Activated T-cell treated with anti-CD3 and anti-CD28 coated beads, Interleukin-2, amount 50 U/mL, for 24 hours (primary cell): ENCODE data around the gene C1QTNF9B.
"Not testable (repeated sequence)": the region's sequence is repeated elsewhere in the genome, so short reads cannot be mapped to it uniquely, and the experiment has no call there.

Experiments used
- DNase-seq: peaks from one replicate; pipeline ENCODE4 v3.0.0-alpha.2; 2020
- H3K27ac Mint-ChIP-seq: 2 replicates; pipeline ENCODE4 v1.8.0; 2020; ENCODE audit warnings: mild to moderate bottlenecking, mixed read lengths
- H3K27me3 Mint-ChIP-seq: 2 replicates; pipeline ENCODE4 v1.8.0; 2020; ENCODE audit warnings: mixed read lengths
- H3K36me3 Mint-ChIP-seq: 2 replicates; pipeline ENCODE4 v1.8.0; 2020; ENCODE audit warnings: low read depth, mixed read lengths
- H3K4me1 Mint-ChIP-seq: 2 replicates; pipeline ENCODE4 v1.8.0; 2020; ENCODE audit warnings: low read depth, mixed read lengths
- H3K4me3 Mint-ChIP-seq: 2 replicates; pipeline ENCODE4 v1.8.0; 2020; ENCODE audit warnings: mild to moderate bottlenecking, moderate library complexity, mixed read lengths
- H3K9me3 Mint-ChIP-seq: 2 replicates; pipeline ENCODE4 v1.8.0; 2020; ENCODE audit warnings: mixed read lengths

The C1QTNF9B gene

GRCh38 chr13:23897452-23897919 is at the start of gene C1QTNF9B:
Gene C1QTNF9B (minus strand): TSS chr13:23897502.
- H3K4me3 Mint-ChIP-seq, H3K27ac Mint-ChIP-seq, H3K4me1 Mint-ChIP-seq, DNase-seq, H3K9me3 Mint-ChIP-seq, H3K36me3 Mint-ChIP-seq: not testable (repeated sequence)
- peaks cover 23% of the 10 kb centered on the region for H3K27me3 Mint-ChIP-seq

DNA sequence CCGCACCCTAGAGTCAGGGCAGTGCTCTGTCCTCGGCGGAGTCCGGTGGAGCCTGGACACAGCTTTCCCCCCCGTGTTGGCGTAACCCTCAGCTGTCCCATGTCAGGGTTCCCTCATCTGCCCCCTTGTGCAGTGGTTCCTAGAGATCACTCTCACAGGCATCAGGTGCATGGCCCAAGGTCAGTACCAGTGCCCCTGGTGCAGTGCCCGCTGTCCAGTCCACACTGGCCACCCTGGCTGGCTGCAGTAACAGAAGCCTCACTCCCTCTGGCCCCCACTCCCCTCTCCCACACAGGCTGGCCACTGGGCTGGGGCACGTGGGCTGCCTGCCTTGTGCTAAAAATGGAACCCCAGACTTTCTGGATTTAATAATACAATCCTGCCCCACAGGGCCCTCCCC is 49.6 kb upstream of the C1QTNF9B start:
- Mint-ChIP-seq H3K27me3 (peaks cover 29% of the 10 kb centered on the region), H3K9me3 (no peaks in the 10 kb centered on the region), H3K4me1 (no peaks in the 10 kb centered on the region), H3K27ac (no peak overlapping the region), H3K4me3 (no peak overlapping the region), H3K36me3 (no peaks in the 10 kb centered on the region)
- DNase-seq = no peak

GRCh38 chr13:23946067-23946466 is 48.8 kb upstream of the C1QTNF9B start:
- Mint-ChIP-seq H3K27ac (no peak overlapping the region), H3K4me3 (no peak overlapping the region), H3K4me1 (no peaks in the 10 kb centered on the region)

GRCh38 chr13:23945612-23946011 is 48.3 kb upstream of the C1QTNF9B start:
- Mint-ChIP-seq H3K36me3 (no peaks in the 10 kb centered on the region), H3K4me3 (no peak overlapping the region), H3K4me1 (no peaks in the 10 kb centered on the region), H3K27ac (no peak overlapping the region), H3K9me3 (no peaks in the 10 kb centered on the region), H3K27me3 (peaks cover 31% of the 10 kb centered on the region)
- no peak for DNase-seq

More at GRCh38 chr13:23946067-23946466, 48.8 kb upstream of the C1QTNF9B start:
- peaks cover 29% of the 10 kb centered on the region for H3K27me3 Mint-ChIP-seq
- H3K36me3 Mint-ChIP-seq = no peaks in the 10 kb centered on the region
- no peak for DNase-seq
- H3K9me3 Mint-ChIP-seq = no peaks in the 10 kb centered on the region

- Mint-ChIP-seq H3K4me3 (no peak overlapping the region), H3K4me1 (no peaks in the 10 kb centered on the region), H3K9me3 (no peaks in the 10 kb centered on the region), H3K36me3 (no peaks in the 10 kb centered on the region), H3K27me3 (peaks cover 44% of the 10 kb centered on the region), H3K27ac (no peak overlapping the region)
- no peak for DNase-seq
Observed at GRCh38 chr13:23941211-23941610, 43.9 kb upstream of the C1QTNF9B start.

- peaks cover 47% of the 10 kb centered on the region for H3K27me3 Mint-ChIP-seq
- not testable (repeated sequence) for H3K4me3 Mint-ChIP-seq
Observed at GRCh38 chr13:23939666-23940065, 42.4 kb upstream of the C1QTNF9B start.

DNA sequence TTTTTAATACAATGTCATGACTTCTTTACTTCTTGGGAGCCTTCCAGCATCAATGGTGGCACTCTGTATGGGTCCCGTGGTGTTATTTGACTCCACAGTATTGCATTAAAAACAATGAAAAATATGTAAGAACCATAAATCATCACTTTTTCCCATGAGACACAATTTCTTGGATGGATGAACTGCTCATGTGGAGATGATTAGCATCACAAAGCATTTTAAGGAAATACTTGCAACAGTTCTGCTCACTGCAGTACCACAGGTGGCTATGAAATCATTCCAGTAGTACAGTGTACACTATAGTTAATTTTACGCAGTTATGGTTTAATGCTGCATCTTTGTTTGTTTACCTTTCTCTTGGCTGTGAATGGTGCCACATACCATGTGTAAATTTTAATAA is 37.2 kb upstream of the C1QTNF9B start:
- peaks cover 61% of the 10 kb centered on the region for H3K27me3 Mint-ChIP-seq
- H3K9me3 Mint-ChIP-seq = no peaks in the 10 kb centered on the region
- H3K4me1 Mint-ChIP-seq = no peaks in the 10 kb centered on the region

More at GRCh38 chr13:23939666-23940065, 42.4 kb upstream of the C1QTNF9B start:
- not testable (repeated sequence) for H3K9me3 Mint-ChIP-seq, H3K27ac Mint-ChIP-seq, DNase-seq, H3K4me1 Mint-ChIP-seq, H3K36me3 Mint-ChIP-seq

GRCh38 chr13:23928985-23929384 is 31.7 kb upstream of the C1QTNF9B start:
- Mint-ChIP-seq H3K4me1 (peaks cover 2% of the 10 kb centered on the region), H3K4me3 (no peak overlapping the region), H3K9me3 (no peaks in the 10 kb centered on the region), H3K27me3 (peaks cover 34% of the 10 kb centered on the region), H3K36me3 (no peaks in the 10 kb centered on the region), H3K27ac (no peak overlapping the region)
- DNase-seq = no peak

More for the DNA sequence above, 37.2 kb upstream of the C1QTNF9B start:
- no peak for DNase-seq
- no peaks in the 10 kb centered on the region for H3K36me3 Mint-ChIP-seq
- no peak overlapping the region for H3K4me3 Mint-ChIP-seq
- no peak overlapping the region for H3K27ac Mint-ChIP-seq

- Mint-ChIP-seq H3K27me3 (peaks cover 36% of the 10 kb centered on the region), H3K9me3 (no peaks in the 10 kb centered on the region), H3K4me3 (no peak overlapping the region), H3K36me3 (no peaks in the 10 kb centered on the region), H3K4me1 (no peaks in the 10 kb centered on the region), H3K27ac (no peak overlapping the region)
- no peak for DNase-seq
Observed at GRCh38 chr13:23923031-23923430, 25.7 kb upstream of the C1QTNF9B start.

DNA sequence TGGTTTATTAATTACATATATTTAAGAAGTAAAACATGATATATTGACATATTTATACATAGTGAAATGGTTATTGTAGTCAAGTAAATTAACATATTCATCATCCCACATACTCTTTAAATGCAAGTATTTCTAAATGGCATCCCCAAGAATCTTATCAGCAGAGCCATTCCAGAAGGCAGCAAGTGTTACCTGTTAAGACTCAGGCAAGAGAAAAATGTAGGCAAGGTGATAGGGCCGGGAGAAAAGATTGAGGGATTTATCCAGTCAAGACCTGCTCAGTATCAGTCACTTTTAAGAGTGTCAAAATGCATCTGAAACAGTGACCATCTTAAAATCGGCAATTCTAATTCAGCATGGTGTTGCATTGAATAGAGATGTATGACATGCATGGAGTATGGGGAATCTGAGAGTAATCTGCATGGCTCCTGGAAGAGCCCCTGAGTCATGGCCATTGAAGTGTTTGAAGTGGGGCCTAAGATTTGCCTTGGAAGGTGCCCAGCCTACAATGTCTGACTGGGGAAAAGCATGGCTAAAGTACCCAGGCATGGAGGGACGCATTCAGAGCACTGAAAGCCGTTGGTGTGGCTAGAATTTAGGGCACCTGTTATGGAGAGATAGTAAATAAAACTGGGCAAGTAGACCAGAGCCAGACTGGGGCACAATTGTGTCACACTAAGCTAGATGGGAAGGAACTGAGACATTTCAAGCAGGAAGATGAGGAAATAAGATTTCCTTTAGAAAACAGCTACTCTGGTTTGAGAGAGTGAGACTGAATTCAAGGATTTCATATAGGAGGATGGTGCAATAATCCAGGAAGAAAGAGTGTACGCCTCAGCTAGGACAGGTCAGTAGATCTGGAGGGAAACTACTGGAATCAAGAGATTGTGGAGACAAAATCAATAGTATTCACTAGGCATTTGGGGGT is 25.0 kb upstream of the C1QTNF9B start:
- Mint-ChIP-seq H3K4me1 (no peaks in the 10 kb centered on the region), H3K36me3 (no peaks in the 10 kb centered on the region), H3K27me3 (peaks cover 44% of the 10 kb centered on the region), H3K27ac (no peak overlapping the region), H3K4me3 (no peak overlapping the region), H3K9me3 (no peaks in the 10 kb centered on the region)
- DNase-seq = no peak

- Mint-ChIP-seq H3K9me3 (no peaks in the 10 kb centered on the region), H3K4me1 (no peaks in the 10 kb centered on the region), H3K27me3 (peaks cover 46% of the 10 kb centered on the region), H3K36me3 (no peaks in the 10 kb centered on the region), H3K4me3 (no peak overlapping the region), H3K27ac (no peak overlapping the region)
- no peak for DNase-seq
Observed at GRCh38 chr13:23921451-23921888, 24.2 kb upstream of the C1QTNF9B start.

- DNase-seq = no peak
- no peak overlapping the region for H3K4me3 Mint-ChIP-seq
- H3K4me1 Mint-ChIP-seq = no peaks in the 10 kb centered on the region
- H3K27me3 Mint-ChIP-seq = peaks cover 54% of the 10 kb centered on the region
- no peak overlapping the region for H3K27ac Mint-ChIP-seq
- no peaks in the 10 kb centered on the region for H3K9me3 Mint-ChIP-seq
- H3K36me3 Mint-ChIP-seq = no peaks in the 10 kb centered on the region
Observed at GRCh38 chr13:23919006-23919405, 21.7 kb upstream of the C1QTNF9B start.

DNA sequence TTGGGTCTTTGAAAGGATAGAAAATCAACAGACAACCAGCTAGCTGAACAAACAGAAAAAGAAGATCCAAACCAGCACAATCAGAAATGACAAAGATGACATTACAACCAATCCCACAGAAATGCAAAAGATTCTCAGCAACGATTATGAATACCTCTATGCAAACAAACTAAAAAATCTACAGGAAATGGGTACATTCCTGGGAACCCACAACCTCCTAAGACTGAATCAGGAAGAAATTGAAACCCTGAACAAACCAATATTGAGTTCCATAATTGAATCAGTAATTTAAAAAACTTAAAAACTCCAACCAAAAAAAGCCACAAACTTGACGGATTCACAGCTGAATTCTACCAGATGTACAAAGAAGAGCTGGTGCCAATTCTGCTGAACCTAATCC is 20.9 kb upstream of the C1QTNF9B start:
- Mint-ChIP-seq H3K4me1 (no peaks in the 10 kb centered on the region), H3K4me3 (no peak overlapping the region), H3K27me3 (peaks cover 58% of the 10 kb centered on the region), H3K27ac (no peak overlapping the region), H3K36me3 (no peaks in the 10 kb centered on the region), H3K9me3 (no peaks in the 10 kb centered on the region)
- no peak for DNase-seq

- Mint-ChIP-seq H3K4me3 (no peak overlapping the region), H3K27me3 (peaks cover 58% of the 10 kb centered on the region), H3K9me3 (no peaks in the 10 kb centered on the region), H3K36me3 (no peaks in the 10 kb centered on the region), H3K27ac (no peak overlapping the region), H3K4me1 (peaks cover 8% of the 10 kb centered on the region)
- no peak for DNase-seq
Observed at GRCh38 chr13:23915308-23915707, 18.0 kb upstream of the C1QTNF9B start.

DNA sequence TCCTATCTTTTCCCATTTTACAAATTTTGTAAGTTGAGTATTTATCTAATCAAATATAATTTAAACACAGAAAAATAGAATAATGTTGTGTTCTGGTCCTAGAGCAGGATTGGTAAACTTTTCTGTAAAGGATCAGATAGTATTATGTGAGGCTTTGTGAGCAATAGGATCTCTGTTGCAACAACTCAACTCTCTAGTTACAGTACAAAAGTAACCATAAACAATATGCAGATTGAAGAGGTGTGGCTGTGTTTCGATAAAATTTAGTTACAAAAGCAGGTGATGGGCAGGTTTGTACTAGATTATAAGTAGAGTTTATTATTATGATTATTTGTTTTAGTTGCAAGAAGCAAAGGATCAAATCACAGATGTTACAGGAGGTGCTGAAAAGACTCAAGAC is 15.2 kb upstream of the C1QTNF9B start:
- DNase-seq = no peak
- Mint-ChIP-seq H3K4me3 (no peak overlapping the region), H3K9me3 (no peaks in the 10 kb centered on the region), H3K4me1 (peaks cover 8% of the 10 kb centered on the region), H3K36me3 (no peaks in the 10 kb centered on the region), H3K27ac (no peak overlapping the region), H3K27me3 (peaks cover 47% of the 10 kb centered on the region)
